HT1080 (cell line): ENCODE data around the gene MAPK8IP3. TPM values are rescaled to one million over a fixed set of nuclear protein-coding genes. Genes with fewer than 3 reads are reported as not detected.
A peak's percentile ranks its signal among the peaks of the same experiment; 100 is the strongest.

ENCODE experiments used
- DNase-seq: peaks from one replicate; pipeline ENCODE4 v3.0.0-alpha.2; 2015; ENCODE audit warnings: low read depth
- small RNA-seq: library from RNA; depleted of rRNA; stranded (forward); fragments of <200 nt; gene quantifications from one replicate; pipeline ENCODE3, GENCODE V24; 2014
- total RNA-seq: library from RNA; depleted of rRNA; stranded (reverse); fragments of >200 nt; shearing (Covaris generic); gene quantifications from 2 replicates; pipeline ENCODE4 v1.2.3, GENCODE V29; 2014; rRNA removed

MAPK8IP3 gene
- total RNA-seq, 1 experiment from 2014 or later: 27.4 TPM

DNA sequence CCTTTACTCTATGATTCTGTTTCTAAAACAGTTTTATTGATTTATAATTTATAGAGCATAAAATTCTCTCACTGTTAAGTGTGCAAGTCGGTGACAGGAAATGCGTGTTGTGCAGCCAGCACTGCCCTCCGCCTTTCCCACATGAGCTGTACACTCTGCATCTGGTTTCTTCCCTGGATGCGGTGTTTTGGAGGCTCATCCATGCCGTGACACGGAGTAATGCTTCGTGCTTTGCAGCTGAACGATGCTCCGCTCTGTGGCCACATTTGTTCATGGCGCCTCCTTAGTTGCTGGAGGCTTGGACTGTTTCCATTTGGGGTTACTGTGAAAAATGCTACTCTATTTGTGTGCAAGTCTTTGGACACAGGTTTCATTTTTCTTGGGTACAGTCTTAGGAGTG is 94.7 kb downstream of the MAPK8IP3 start:
- no peak for DNase-seq

GRCh38 chr16:1807626-1808025 is 101.6 kb downstream of the MAPK8IP3 start:
- DNase-seq: no peak

DNA sequence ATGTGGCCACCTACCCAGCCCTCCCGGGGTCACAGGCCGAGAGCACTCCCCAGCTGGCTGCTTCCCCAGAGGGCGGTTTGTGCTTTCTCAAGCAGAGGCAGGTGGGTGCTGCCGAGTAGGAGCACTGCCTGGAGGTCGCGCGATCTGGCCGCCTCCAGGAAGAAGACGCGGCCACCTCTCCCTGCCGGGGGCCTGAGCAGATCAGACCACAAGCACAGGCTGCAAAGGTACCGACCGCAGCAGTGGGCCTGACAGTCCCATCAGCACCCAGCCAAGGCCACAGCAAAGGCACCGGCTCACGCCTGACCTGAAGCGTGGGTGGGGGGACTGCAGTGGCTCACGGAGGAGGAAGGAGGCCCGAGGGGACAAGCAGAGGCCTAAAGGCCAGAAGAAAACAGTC is 102.7 kb downstream of the MAPK8IP3 start:
- no peak for DNase-seq

DNA sequence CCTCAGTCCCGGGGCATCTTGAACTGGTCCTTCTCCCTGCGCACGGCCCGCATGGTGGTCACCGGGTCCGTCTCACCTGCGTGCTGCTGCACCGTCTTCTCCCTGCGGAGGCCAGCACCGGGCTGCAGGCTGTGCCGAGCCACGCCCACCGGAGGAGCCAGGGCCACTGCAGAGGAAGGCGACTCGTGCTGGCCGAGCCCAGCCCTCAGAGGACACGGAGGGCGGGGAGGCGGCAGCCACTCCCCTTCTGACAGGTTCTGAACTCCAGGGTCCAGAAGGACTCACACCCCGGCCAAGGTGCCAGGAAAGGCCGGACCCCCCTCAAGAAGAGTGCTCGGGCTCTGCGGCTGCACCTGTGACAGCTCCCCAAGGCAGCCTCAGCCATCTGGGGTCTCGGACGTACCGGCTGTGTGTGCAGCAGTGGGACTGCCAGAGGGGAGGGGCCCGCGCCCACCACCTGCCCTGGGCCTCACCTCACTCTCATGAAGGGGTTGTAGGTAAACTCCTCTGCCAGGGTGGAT is 103.3 kb downstream of the MAPK8IP3 start:
- no peak for DNase-seq

GRCh38 chr16:1810106-1810505 is 104.1 kb downstream of the MAPK8IP3 start:
- no peak for DNase-seq

DNA sequence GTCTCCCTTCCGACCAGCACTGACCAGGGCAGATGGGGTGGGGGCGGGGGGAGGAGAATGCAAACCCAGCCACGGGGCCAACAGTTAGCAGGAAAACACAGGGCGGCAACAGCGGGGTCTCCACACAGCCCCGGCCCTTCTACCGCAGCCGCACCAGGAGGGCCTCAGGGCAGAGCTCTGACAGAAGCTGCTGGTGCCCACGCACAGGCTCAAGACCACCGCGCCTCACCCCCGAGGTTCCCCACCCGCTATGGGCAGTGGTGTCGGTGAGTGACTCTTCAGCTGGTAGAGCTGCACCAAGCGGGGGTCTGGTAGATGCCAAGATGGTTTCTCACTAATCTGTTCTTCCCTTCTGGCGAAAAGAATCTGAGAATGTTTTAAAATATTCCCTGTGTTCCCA is 104.5 kb downstream of the MAPK8IP3 start:
- no peak for DNase-seq

DNA sequence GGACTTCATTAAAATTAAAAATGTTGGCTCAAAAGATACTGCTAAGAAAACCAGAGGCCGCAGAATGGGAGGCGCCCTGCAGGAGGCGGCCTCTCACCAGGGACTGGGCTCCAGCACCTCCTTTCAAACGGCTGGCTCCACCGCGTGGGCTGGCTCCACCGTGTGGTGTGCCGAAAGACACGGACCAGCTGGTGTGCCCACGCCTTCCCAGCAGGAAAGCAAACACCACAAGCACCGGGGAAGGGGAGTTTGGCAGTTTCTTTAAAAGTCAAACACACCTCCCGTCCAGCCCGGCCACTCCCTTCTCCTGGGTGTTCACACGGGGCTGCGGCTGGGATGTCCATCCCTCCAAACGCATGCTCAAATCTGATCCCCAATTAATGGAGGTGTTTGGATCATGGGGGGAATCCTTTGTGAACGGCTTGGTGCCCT is 106.8 kb downstream of the MAPK8IP3 start:
- peak; percentile 12 for DNase-seq

DNA sequence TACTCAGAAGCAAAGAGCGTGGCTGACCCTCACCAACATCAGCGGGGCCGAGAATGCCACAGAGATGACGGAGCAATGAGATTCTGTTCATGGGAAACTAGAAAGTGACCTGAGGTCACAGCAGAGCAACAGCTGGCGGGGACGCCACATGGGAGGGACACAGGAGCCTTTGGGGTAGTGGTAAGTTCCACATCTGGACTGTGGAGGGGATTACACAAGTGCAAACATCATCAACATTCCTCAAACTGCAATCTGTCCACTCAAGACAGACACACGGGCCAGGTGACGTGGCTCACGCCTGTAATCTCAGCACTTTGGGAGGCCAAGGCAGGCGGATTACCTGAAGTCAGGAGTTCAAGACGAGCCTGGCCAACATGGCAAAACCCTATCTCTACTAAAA is 109.5 kb downstream of the MAPK8IP3 start:
- DNase-seq: no peak

DNA sequence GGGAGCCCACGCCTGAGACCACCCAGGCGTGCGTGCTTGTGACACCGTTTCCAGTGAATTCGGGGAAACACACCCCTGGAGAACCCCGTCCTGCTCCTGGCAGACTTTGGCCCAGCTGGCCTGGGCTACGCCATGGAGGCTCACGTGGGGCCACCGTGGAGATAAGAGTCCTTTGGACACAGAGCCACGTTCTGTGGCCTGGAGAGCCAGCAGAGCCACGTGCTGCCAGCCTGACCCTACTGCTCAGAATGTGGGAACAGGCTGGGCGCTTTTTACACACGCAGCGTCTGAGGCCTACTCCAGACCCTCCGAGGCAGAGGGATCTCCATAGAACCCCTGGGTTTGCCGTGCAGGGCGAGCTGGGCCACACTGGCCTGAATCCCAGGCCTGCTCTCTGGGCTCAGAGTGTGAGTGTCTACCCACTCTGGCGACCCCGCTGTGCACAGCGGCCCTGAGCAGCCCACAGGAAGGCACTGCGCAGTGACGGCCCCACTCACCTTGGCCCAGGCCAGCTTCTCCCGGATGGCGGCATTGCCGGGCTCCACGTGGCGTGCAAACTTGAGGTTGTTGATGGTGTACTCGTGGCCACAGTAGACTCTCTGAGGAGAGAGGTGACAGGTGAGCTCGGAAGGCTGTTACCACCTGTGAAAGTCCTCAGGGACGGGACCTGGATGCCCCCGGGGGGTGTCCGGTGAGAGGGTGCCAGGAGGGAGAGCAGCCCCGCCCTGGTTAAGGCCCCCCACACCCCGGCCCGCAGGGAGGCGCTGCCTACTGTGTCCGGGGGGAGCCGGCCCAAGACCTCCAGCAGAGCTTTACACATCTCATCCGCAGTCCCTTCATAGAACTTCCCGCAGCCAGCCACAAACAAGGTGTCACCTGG is 110.6 kb downstream of the MAPK8IP3 start:
- DNase-seq: no peak

- DNase-seq: no peak
Measured at GRCh38 chr16:1817276-1817589, 111.2 kb downstream of the MAPK8IP3 start.

GRCh38 chr16:1817716-1818115 is 111.7 kb downstream of the MAPK8IP3 start:
- DNase-seq: no peak

DNA sequence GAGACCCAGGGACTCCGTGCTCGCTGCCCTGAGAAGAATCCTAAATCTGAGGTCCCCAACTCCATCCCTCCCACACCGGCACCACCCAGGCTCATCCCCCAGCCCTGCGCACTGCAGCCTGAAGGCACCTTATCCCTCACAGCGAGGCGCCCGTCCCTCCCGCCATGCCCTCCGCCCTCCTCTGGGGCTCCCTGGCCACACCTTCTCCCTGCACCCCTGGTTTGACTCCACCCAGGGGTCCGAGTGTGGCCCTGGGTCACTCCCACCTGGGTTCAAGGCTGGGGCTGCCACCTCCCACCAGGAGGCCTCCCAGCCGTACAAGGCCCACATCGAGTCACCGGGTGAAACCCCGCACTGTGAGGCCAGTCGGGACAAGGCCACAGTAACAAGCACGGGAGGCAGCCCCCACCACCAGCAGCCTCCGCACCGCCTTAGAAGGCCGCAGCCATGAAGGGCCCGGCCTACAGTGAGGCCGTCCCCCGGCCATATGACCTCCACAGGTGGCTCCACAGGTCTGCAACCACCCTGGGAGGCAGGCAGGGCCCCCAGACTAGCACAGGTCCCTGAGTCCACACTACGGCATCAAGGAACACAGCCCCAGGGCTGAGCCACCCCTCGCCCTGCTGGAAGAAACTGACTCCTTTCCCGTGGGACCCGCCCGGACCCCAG is 112.3 kb downstream of the MAPK8IP3 start:
- no peak for DNase-seq

DNA sequence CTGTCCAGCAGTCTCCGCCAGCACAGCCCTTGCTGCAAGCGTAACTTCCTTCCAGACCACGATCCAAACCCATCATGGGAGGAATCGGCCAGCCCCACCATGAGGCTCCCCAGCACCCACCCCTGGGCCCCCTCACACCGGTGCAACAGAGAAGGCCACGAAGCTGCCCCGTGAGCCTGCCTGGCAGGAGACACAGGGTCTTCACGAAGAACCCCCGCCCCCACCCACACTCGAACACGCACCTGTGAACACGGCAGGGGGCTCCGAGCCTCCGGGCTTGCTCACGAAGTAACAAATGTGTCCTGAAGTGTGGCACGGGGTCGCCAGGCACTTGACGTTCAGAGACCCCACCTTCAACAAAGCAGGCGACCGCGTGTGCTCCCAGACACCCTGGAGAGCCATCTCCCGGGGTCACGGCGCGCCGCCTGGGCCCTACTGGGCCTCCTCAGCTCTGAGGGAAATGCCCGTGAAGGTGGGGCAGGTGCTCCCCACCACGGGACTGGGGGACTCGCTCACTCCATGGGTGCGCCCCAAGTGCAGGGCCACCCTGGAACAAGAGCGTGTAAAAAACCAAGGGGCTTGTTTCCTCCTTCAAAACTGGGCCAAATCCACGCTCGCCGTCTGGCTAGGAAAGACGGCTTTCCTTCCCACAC is 113.0 kb downstream of the MAPK8IP3 start:
- DNase-seq: no peak

GRCh38 chr16:1819611-1820010 is 113.6 kb downstream of the MAPK8IP3 start:
- DNase-seq: no peak

Small RNA genes lying within 50 kb of the gene (small RNA-seq; reads per million reads assigned to genes)
- not detected for gene MIR3177

Other genes starting within 250 kb of the MAPK8IP3 start
- gene CLCN7, start 231.2 kb upstream of the MAPK8IP3 start, total RNA-seq: 57.5 and 67.0 TPM in 2 replicates
- gene PTX4, start 217.3 kb upstream of the MAPK8IP3 start, total RNA-seq: not detected in 2 replicates
- 27.1 and 35.6 TPM in 2 replicates for gene TELO2, start 212.8 kb upstream of the MAPK8IP3 start, total RNA-seq
- 35.7 and 37.2 TPM in 2 replicates for gene TMEM204, start 172.5 kb upstream of the MAPK8IP3 start, total RNA-seq
- gene IFT140, start 94.1 kb upstream of the MAPK8IP3 start, total RNA-seq: 3.3 and 5.0 TPM in 2 replicates
- gene CRAMP1, start 93.8 kb upstream of the MAPK8IP3 start, total RNA-seq: 5.7 and 7.0 TPM in 2 replicates
- 87.1 and 111 TPM in 2 replicates for gene JPT2, start 27.9 kb upstream of the MAPK8IP3 start, total RNA-seq
- 7.3 and 7.4 TPM in 2 replicates for gene NME3, start 65.3 kb downstream of the MAPK8IP3 start, total RNA-seq
- gene EME2, start 66.6 kb downstream of the MAPK8IP3 start, total RNA-seq: 6.3 and 7.3 TPM in 2 replicates
- gene MRPS34, start 66.9 kb downstream of the MAPK8IP3 start, total RNA-seq: 248 and 271 TPM in 2 replicates
- 28.7 and 31.2 TPM in 2 replicates for gene SPSB3, start 76.4 kb downstream of the MAPK8IP3 start, total RNA-seq
- gene NUBP2, start 76.8 kb downstream of the MAPK8IP3 start, total RNA-seq: 123 and 137 TPM in 2 replicates
- gene IGFALS, start 87.5 kb downstream of the MAPK8IP3 start, total RNA-seq: not detected in 2 replicates
- gene HAGH, start 120.6 kb downstream of the MAPK8IP3 start, total RNA-seq: 35.9 and 45.7 TPM in 2 replicates
- 78.8 and 81.1 TPM in 2 replicates for gene FAHD1, start 121.0 kb downstream of the MAPK8IP3 start, total RNA-seq
- gene MEIOB, start 166.0 kb downstream of the MAPK8IP3 start, total RNA-seq: not detected in 2 replicates
- gene HS3ST6, start 212.2 kb downstream of the MAPK8IP3 start, total RNA-seq: not detected in 2 replicates
- gene MSRB1, start 237.0 kb downstream of the MAPK8IP3 start, total RNA-seq: 26.1 and 38.7 TPM in 2 replicates
- not detected in 2 replicates for gene RPL3L, start 248.5 kb downstream of the MAPK8IP3 start, total RNA-seq